ENCODE measurements around the gene EHBP1. TPM values are rescaled to one million over a fixed set of nuclear protein-coding genes. Genes with fewer than 3 reads are reported as not detected.

EHBP1 gene
- total RNA-seq, 2 donors from 2014 or later: 22.4 to 22.9 TPM

DNA sequence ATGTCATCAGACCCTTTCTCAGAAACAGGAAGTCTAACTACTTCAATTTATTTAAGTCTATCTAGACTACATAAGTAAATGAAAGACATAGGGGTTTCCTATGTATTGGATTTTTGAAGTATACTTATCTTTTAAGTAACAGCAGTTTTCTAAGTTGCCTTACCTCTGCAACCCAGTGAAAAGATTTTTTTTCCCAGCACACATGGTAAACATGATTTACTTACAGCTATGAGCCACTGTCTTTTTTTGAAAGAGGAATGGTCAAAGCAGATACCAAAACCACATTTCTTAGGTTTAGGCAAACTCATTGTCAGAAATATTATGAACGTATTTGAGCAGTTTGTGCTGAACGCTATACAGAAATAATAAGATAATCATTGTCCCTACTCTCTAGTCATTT, 266.4 kb downstream of the EHBP1 start:
- no peak overlapping the region for H3K4me3 ChIP-seq
- TF ChIP-seq, protein P1, sequence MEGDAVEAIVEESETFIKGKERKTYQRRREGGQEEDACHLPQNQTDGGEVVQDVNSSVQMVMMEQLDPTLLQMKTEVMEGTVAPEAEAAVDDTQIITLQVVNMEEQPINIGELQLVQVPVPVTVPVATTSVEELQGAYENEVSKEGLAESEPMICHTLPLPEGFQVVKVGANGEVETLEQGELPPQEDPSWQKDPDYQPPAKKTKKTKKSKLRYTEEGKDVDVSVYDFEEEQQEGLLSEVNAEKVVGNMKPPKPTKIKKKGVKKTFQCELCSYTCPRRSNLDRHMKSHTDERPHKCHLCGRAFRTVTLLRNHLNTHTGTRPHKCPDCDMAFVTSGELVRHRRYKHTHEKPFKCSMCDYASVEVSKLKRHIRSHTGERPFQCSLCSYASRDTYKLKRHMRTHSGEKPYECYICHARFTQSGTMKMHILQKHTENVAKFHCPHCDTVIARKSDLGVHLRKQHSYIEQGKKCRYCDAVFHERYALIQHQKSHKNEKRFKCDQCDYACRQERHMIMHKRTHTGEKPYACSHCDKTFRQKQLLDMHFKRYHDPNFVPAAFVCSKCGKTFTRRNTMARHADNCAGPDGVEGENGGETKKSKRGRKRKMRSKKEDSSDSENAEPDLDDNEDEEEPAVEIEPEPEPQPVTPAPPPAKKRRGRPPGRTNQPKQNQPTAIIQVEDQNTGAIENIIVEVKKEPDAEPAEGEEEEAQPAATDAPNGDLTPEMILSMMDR (IDR thresholded peaks at IDR 0.05): no peak
- H3K4me1 ChIP-seq: no peaks in the 10 kb centered on the region
- H3K27me3 ChIP-seq: no peaks in the 10 kb centered on the region
- no peaks in the 10 kb centered on the region for H3K36me3 ChIP-seq
- H3K27ac ChIP-seq: no peak overlapping the region
- H3K9me3 ChIP-seq: no peaks in the 10 kb centered on the region
- no peak for DNase-seq (ENCODE audit: low spot score)

DNA sequence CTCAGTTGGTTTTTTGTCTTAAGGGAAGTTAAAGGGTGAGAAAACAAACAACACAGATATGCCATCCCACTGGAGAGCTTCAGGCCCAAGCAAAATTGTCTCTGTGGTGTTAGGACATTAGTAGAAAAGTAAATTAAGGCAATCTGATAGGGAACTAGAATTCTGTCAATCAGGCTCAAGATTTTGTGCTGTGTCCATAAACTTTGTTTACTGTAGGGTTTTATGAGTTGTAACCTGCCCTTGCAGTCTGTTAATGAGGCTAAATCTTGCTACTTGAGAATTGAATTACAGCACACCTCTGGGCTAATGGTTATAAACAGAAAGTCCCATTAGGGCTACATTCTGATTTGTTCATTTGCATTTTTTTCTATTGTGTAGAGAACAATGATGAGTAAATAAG, 267.1 kb downstream of the EHBP1 start:
- H3K27ac ChIP-seq: no peak overlapping the region
- TF ChIP-seq, protein P1 (IDR thresholded peaks at IDR 0.05): no peak
- no peaks in the 10 kb centered on the region for H3K9me3 ChIP-seq
- DNase-seq (ENCODE audit: low spot score): no peak
- H3K36me3 ChIP-seq: peaks cover 5% of the 10 kb centered on the region
- no peaks in the 10 kb centered on the region for H3K4me1 ChIP-seq
- no peak overlapping the region for H3K4me3 ChIP-seq
- no peaks in the 10 kb centered on the region for H3K27me3 ChIP-seq

DNA sequence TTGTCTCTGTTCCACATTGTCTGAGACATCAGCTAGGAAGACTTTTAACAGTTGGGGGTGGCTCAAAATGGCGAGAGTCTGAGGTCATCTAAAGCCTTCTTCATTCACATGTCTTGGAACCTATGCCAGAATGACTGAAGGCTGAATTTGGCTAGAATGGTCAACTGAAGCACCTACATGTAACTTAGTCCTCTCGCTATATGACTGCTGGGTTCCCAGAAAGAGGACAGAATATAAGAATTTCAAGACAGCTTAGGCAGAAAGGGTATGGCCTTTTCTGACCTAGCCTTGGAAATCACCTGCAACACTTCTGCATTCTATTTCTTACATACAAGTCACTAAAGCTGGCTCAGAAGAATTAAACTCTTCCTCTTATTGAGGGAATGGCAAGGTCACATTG, 269.5 kb downstream of the EHBP1 start:
- Histone ChIP-seq H3K4me1 (no peaks in the 10 kb centered on the region), H3K27me3 (no peaks in the 10 kb centered on the region), H3K27ac (no peak overlapping the region), H3K36me3 (peaks cover 12% of the 10 kb centered on the region), H3K4me3 (no peak overlapping the region), H3K9me3 (no peaks in the 10 kb centered on the region)
- no peak for DNase-seq (ENCODE audit: low spot score)
- TF ChIP-seq, protein P1 (IDR thresholded peaks at IDR 0.05): no peak

DNA sequence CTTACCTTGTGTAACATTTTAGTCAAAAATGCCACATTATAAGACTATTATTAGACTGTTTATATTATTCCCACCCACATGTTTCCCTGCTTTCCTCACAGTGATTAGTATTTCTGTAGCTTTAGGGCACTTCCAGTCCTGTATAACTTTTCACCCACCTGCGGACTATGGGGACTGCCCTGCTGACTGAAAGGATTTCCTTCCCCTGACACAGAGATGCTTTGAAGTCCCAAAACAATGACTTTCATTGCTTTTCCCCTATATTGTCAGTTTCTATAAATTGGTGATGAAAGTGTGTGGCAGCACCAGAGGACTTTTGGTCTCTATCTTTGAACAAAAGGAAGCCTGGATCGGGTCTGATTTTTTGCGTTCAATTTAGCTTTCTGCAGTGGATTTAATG, 286.1 kb downstream of the EHBP1 start:
- Histone ChIP-seq H3K4me1 (no peaks in the 10 kb centered on the region), H3K27me3 (no peaks in the 10 kb centered on the region), H3K9me3 (no peaks in the 10 kb centered on the region), H3K4me3 (no peak overlapping the region), H3K27ac (no peak overlapping the region), H3K36me3 (peaks cover 15% of the 10 kb centered on the region)
- TF ChIP-seq, protein P1 (IDR thresholded peaks at IDR 0.05): no peak
- no peak for DNase-seq (ENCODE audit: low spot score)

DNA sequence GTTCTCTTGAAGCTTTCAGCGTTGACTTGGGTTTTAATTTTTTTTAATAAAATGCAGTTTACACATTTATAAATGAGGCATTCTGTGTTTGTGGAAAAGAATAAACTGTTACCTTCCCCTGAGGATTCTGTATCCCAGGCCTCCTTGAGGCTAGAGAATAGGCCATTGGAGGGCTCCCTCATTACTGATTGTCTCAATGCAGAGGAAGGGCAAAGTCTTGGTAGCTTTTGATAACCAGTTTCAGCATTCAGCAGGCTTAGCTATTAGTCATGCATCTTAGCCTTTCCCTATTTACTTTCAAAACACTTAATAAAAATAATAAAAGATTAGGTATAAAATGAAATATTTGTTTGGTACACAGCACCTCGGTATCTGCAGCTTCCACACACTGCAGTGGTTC, 287.0 kb downstream of the EHBP1 start:
- Histone ChIP-seq H3K4me3 (no peak overlapping the region), H3K27me3 (no peaks in the 10 kb centered on the region), H3K36me3 (peaks cover 15% of the 10 kb centered on the region), H3K9me3 (no peaks in the 10 kb centered on the region), H3K4me1 (no peaks in the 10 kb centered on the region), H3K27ac (no peak overlapping the region)
- DNase-seq (ENCODE audit: low spot score): no peak
- TF ChIP-seq, protein P1 (IDR thresholded peaks at IDR 0.05): no peak

DNA sequence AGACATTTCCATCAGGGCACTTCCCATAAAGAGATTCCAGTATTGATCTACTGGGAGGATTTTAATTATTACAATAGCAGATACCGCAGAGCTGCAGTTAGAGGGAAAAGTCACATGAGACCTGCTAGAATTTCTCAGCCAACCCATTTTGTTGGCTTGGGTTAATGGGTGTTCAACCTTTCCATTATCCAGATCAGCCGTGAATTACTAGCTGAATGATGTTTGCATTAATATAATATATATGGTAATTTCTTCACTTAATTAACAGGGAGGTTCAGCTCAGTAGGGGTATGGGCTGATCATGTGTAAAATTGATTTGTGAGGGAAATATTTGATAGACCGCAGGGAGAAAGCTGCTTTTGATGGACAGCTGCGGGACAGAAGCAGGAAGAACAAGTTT, 288.7 kb downstream of the EHBP1 start:
- TF ChIP-seq, protein P1 (IDR thresholded peaks at IDR 0.05): no peak
- Histone ChIP-seq H3K9me3 (no peaks in the 10 kb centered on the region), H3K4me3 (no peak overlapping the region), H3K27ac (no peak overlapping the region), H3K36me3 (peaks cover 15% of the 10 kb centered on the region), H3K27me3 (no peaks in the 10 kb centered on the region), H3K4me1 (no peaks in the 10 kb centered on the region)
- DNase-seq (ENCODE audit: low spot score): no peak

Measured in right atrium auricular region (tissue), 2 donors.